ENCODE measurements around the gene TOX2. TPM values are rescaled to one million over a fixed set of nuclear protein-coding genes. Genes with fewer than 3 reads are reported as not detected.

The TOX2 gene
- total RNA-seq, result 0.64 to 0.94 TPM (median 0.70 TPM) in 3 replicates

- peak in 1 of 2 experiments; percentile 61 for DNase-seq (ENCODE audit: low spot score in 2 of 2, unreplicated experiment in 2 of 2)
- Mint-ChIP-seq H3K27me3 (ENCODE audit: low read depth) (peaks cover 87% of the 10 kb centered on the region), H3K36me3 (peaks cover 3% of the 10 kb centered on the region), H3K4me1 (peaks cover 8% of the 10 kb centered on the region), H3K27ac (no peak within 1 kb of the TSS), H3K4me3 (peak within 1 kb of the TSS; percentile 69), H3K9me3 (peaks cover 19% of the 10 kb centered on the region)
- no peak for TF ChIP-seq CTCF (IDR thresholded peaks at IDR 0.05; ENCODE audit: unreplicated experiment)
These were observed at the start of gene TOX2 for GRCh38 chr20:43914311-43915210. Gene TOX2, plus strand, starts transcription at chr20:43914852. Its CDS starts 40 bp downstream, at chr20:43914892.

GRCh38 chr20:43868091-43868490 lies 46.6 kb upstream of the TOX2 start:
- Mint-ChIP-seq H3K4me1 (no peaks in the 10 kb centered on the region), H3K27me3 (ENCODE audit: low read depth) (peaks cover 7% of the 10 kb centered on the region), H3K36me3 (no peaks in the 10 kb centered on the region), H3K9me3 (no peaks in the 10 kb centered on the region), H3K27ac (no peak overlapping the region), H3K4me3 (no peak overlapping the region)
- no peak for DNase-seq (ENCODE audit: low spot score in 2 of 2, unreplicated experiment in 2 of 2)
- no peak for TF ChIP-seq CTCF (IDR thresholded peaks at IDR 0.05; ENCODE audit: unreplicated experiment)

GRCh38 chr20:43870484-43870883 lies 44.2 kb upstream of the TOX2 start:
- no peak for DNase-seq (ENCODE audit: low spot score in 2 of 2, unreplicated experiment in 2 of 2)
- Mint-ChIP-seq H3K9me3 (no peaks in the 10 kb centered on the region), H3K4me1 (no peaks in the 10 kb centered on the region), H3K36me3 (no peaks in the 10 kb centered on the region), H3K27ac (no peak overlapping the region), H3K27me3 (ENCODE audit: low read depth) (peaks cover 21% of the 10 kb centered on the region), H3K4me3 (no peak overlapping the region)
- TF ChIP-seq CTCF (IDR thresholded peaks at IDR 0.05; ENCODE audit: unreplicated experiment), result no peak

DNA sequence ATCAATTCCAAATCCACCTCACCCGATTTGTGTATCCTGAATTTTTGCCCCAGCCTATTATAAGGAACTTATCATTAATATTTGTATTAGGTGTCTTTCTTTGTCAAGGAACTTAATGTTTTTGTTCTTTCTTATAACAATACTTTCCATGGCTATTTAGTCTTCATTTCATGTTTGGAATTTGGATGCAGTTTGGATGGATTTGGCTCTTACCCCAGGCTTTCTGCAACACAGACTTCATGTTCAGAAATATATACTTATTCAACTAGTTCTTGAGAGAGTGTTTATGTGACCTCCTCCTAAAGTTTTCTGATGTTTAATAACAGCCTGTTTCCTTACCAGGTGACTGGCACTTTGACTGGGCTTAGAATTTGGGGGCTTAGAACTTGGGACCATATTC lies 35.9 kb upstream of the TOX2 start:
- TF ChIP-seq CTCF (IDR thresholded peaks at IDR 0.05; ENCODE audit: unreplicated experiment), result no peak
- Mint-ChIP-seq H3K4me3 (no peak overlapping the region), H3K36me3 (no peaks in the 10 kb centered on the region), H3K27me3 (ENCODE audit: low read depth) (peaks cover 46% of the 10 kb centered on the region), H3K4me1 (no peaks in the 10 kb centered on the region), H3K9me3 (peaks cover 5% of the 10 kb centered on the region), H3K27ac (no peak overlapping the region)
- DNase-seq (ENCODE audit: low spot score in 2 of 2, unreplicated experiment in 2 of 2), result no peak

- Mint-ChIP-seq H3K36me3 (no peaks in the 10 kb centered on the region), H3K4me1 (no peaks in the 10 kb centered on the region)
- TF ChIP-seq CTCF (IDR thresholded peaks at IDR 0.05; ENCODE audit: unreplicated experiment), result no peak
These were observed 20.7 kb upstream of the TOX2 start for GRCh38 chr20:43893930-43894329.

More at GRCh38 chr20:43893930-43894329, 20.7 kb upstream of the TOX2 start:
- H3K9me3 Mint-ChIP-seq, result peaks cover 35% of the 10 kb centered on the region
- peaks cover 8% of the 10 kb centered on the region for H3K27me3 Mint-ChIP-seq (ENCODE audit: low read depth)
- H3K4me3 Mint-ChIP-seq, result no peak overlapping the region
- DNase-seq (ENCODE audit: low spot score in 2 of 2, unreplicated experiment in 2 of 2), result no peak
- no peak overlapping the region for H3K27ac Mint-ChIP-seq
